Fibroblast of skin of right biceps (primary cell): Measurements from ENCODE around the gene ATOX1.
"Not testable (repeated sequence)": the region's sequence is repeated elsewhere in the genome, so short reads cannot be mapped to it uniquely, and the experiment has no call there.

Experiments used
- DNase-seq: peaks from one replicate; pipeline ENCODE4 v3.0.0-alpha.2; 2013

Gene ATOX1

DNA sequence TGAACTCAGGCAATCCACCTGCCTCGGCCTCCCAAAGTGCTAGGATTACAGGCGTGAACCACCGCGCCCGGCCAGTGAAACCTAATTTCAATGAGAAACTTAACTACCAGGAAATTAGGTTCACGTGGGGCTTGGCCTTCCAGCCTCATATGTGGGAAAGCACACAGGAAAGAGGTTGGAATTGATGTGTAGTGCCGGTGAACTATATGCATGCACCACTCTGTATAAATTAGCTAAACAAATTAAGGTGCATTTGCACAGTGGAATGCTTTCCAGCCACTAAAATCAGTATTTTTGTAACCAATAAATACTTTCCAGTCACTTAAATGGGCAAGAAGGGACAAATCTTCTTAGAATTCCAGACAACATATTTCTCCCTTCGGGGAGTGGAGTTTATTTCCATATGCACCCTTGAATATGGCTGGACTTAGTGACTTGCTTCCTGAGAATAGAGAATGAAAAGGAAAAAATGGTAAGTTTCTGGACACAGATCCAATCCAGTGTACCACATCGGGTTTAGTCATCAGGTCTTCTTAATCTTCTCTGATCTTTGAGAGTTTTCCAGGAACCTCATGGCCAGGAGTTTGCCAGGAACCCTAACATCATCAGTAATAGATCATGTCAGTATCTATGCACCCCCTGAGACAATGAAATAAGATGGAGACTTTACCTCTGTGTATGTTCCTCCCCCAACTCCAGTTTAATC lies 24.9 kb downstream of the ATOX1 start:
- peak; percentile 85 for DNase-seq

DNA sequence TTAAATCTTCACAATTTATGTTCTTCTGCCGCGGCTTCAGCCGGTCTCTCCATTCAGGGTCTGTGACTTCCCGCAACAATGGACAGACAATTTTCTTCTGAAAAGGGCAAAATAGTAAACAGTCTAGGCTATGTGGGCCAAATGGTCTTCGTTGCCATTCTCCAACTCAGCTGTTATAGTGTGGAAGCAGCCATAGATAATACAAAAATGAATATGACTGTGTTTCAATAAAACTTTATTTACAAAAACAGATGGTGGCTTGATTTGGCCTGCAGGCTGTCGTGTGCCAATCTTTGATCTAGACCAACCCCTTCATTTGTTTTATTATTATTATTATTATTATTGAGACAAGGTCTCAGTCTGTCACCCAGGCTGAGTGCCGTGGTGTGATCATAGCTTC lies 28.1 kb downstream of the ATOX1 start:
- DNase-seq, result no peak

DNA sequence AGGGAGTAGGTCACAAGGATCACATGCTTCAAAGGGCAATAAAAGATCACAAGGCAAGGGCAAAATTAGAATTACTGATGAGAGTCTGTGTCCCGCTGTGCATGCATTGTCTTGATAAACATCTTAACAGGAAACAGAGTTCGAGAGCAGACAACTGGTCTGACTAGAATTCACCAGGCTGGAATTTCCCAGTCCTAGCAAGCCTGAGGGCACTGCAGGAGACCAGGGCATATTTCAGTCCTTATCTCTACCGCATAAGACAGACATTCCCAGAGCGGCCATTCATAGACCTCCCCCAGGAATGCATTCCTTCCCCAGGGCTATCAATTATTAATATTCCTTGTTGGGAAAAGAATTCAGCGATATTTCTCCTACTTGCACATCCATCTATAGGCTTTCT lies 28.8 kb downstream of the ATOX1 start:
- DNase-seq, result peak; percentile 17

DNA sequence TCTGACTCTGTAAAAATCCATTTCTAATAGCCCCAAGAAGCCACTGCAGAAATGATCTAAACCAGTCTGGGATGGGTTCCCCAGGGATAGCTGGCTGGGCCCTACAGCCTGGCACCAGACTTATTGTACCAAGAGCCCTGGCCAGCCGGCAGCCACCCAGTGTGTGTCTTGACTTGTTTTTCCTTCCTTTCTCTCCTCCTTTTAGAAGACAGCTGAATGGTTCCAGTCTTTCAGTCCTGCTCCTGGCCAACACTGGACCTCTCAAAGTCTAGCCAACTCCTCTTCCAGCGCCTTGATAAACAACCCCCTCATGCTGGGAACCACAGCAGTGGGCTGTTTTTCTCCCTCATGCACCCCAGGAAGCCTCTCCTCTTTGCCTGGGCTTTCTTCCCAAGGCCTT lies 34.1 kb downstream of the ATOX1 start:
- DNase-seq, result no peak

DNA sequence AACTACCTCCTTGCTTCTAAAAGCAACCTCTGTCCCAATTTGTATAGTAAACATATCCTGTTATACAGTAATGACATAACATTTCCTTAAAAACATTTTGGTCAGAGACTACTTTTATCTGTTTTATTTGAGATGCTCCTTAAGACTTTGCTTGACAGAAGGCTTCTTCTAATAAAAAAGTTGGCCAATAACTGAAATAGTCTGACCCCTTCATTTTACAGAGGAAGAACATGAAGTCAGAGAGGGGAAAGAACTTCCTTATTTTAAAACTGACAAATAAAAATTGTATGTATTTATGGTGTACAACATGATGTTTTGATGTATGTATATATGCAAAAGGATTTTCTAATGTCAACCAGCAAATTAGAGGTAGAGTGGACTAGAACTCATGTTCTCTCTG lies 35.9 kb downstream of the ATOX1 start:
- no peak for DNase-seq

DNA sequence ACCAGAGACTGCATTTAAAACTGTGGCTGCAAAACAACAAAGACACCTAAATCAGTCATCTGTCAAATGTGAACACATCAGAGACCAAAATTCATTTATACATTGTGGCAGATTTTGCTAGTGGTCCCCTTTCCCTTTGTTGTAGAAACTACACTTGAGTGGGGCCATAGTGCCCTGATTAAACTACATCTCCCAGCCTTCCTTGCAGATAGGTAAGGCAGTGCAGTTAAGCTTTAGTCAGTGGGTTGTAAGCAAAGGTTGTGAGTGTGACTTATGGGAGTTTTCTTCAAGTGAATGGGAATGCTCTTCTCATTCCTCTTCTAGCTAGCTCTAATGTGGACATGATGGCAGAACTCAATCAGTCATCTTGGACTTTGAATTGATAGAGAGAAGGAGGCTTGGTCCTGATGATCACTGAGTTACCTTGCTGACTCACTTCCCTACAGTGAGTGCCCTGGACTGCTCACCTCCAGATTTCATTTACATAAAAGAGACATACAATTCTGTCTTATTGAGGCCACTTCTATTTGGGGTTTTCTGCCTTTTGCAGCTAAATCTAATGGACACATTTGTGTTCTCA lies 36.5 kb downstream of the ATOX1 start:
- DNase-seq, result no peak

DNA sequence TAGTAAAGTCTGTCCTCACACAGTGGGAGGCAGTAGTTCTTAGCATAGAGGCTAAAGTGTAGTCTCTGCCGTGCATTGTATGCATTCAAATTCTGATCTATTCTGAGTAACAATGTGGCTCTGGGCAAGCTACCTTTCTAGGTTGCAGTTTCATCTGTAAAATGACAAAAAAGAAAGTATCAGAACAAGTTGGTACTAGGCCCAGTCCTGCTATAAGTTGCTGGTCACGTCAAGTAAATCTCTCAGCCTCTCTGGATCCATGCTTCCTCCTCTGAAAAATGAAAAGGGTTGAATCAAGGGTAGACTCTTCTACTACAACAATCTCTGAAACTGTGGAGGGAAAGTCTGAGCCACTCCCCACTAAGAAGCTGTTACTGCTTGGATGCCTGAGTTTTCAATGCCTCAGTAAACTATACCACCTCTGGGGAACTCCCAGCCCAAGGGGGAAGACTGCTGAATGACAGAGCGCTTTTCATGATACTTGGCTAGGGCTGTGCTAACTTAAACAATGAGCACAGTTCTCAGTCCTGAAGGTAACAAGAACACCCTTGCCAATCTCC lies 37.3 kb downstream of the ATOX1 start:
- DNase-seq, result no peak

DNA sequence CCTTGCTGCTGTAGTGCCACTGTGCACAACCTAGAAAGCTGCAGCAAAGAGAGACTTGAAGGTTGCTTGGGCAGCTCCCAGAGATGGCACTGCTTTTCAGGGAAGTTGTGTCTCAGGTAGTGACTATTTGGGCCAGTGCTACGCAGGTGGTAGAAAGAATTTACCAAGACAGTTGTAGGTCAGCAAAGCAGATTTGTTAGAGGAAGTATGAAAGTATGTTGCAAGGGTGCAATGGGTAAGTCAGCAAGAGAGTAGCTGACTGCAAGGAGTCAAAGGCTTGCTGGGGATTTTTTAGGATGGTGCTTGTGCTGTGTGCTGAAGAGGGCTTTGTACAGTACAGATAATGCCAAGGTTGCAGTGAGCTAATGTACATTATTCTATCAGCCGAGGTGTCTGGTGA lies 38.2 kb downstream of the ATOX1 start:
- DNase-seq, result no peak

DNA sequence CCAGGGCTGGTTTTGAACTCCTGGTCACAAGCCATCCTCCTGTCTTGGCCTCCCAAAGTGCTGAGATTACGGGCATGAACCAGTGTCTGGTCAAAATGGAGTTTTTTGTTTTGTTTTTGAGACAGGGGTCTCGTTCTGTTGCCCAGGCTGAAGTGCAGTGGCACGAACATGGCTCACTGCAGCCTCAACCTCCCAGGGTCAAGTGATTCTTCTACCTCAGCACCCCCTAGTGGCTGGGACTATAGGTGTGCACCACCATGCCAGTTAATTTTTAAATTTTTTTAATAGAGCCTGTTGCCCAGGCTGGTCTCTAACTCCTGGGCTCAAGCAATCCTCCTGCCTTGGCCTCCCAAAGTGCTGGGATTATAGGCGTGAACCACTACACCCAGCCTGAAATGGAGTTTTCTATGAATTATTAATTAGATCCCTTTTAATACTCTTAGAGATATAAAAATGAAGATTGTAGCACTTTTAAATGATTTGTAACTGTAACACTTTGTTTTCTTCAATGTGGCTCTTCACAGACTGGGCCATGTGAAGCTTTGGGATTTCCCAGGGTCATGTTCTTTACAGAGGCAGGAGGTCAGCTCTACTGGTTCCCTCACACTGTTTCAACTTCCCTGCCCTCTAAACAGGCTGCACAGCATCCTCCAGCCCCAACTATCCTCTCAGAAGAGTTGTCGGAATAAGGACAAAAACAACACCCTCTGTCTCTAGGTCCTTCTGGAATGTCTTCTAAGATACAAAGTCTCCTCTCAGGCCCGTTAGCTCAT lies 39.0 kb downstream of the ATOX1 start:
- DNase-seq, result peak; percentile 62

DNA sequence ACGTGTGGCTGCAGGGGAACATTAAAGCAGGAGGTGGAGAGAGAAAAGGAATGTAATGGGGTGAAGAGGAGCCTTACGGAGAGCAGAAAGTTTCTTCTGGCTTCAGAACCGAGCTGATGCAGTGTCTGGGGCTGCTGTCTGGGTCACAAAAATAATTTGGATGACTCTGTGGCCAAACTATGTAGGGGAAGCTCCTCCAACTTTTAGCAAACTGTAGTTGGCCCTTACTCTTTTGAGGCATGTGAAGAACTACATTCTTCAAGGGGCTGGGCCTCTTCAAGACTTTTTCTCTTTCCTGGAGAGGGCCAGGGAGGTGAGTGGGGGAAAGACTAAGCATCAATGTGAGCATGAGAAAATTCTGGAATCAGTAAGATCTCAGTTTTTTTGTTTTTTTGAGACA lies 39.8 kb downstream of the ATOX1 start:
- peak; percentile 94 for DNase-seq

DNA sequence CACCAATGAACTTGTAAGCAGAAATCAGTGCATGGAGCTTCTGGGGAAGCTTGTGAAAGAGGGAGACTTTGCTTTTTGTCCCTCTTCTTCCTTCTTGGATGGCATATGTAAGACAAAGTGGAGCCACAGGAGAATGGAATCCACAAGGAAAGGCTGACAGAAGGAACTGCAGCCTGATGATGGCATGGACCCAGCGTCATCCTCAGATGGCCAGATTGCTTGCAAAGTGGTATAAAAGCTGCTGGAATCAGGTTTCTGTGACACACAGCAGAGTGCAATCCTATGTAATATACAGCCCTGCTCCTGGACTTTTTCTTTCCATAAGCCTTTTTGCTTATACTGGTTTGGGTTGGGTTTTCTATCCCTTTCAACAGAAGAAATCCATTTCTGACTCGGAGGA lies 40.3 kb downstream of the ATOX1 start:
- DNase-seq, result peak; percentile 78

DNA sequence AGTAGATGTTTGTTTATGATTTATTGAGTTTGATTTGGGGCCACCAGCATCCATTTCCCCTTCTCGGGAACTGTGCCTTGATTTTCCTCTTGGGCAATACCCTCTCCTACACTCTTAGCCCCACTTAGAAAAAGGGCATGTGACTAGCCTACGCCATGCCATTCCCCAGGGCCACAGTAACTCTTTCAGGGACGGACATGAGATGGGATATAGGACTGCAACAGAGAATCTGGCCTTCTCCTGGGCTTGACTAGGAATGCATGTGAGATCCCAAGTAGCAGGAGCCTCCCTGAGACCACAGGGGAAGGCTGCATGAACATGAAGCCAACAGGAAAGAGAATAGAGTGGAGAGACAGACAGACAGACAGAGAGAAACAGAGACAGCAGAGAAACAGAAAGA lies 41.0 kb downstream of the ATOX1 start:
- no peak for DNase-seq

DNA sequence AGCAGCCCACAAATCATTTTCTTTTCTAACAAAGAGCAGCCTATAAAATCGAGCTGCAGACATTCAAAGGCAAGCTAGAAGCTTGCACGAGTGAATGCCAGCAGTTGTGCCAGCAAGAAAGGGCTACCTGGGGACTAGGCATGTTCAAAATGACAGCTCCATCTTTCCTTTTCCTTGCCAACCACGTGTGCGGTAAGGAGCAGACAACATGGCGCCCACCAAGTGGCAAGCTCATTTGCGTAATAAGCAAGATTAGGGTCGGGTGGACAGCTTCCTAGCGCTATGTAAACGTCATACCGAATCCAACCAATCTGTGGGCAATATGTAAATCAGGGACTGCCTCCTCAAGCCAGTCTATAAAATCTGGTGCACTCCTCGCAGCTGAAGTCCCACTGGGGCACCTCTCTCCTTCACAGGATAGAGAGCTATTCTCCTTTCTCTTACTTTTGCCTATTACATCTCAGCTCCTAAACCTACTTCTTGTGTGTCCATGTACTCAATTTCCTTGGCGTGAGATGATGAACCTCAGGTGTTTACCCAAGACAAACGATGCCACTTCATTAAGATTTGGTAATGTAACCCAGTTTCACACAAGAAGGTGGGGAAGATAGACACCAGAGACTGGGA lies 49.2 kb downstream of the ATOX1 start:
- no peak for DNase-seq

DNA sequence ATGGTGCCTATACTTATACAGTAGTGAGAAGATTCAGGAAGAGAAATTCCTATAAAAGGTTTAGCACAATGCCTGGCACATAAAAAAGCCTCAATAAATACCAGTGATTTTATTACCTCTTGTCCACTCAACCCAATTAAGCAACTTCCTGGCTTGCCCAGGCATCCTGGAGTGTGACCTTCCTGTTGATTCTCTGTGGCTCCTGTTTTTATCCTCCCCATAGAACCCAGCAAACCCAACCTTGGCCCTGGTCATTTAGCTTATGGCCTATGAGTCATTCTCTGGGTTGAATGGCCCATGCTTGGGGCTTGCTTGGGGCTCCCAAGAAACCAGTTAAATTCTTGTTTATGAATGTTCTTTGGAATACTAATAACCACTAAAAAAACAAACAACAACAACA lies 50.3 kb downstream of the ATOX1 start:
- no peak for DNase-seq

DNA sequence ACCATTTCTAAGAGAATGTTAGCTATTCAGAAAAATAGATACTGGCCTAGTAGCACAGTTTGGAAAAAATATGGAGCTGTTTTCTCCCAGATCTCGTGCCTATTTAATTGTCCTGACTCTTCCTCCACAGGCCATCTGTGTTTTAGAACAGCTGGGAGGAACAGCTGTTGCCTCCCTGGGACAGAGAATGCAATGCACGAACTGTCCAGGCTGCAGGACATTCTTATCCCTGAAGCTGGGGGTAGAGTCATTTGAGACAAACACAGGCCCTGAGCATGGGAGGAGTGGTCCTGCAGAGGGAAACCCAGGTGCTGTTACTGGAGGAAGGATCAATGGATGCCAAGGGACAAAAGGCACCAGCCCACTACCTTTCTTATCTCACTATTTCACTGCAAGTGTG lies 50.9 kb downstream of the ATOX1 start:
- no peak for DNase-seq

DNA sequence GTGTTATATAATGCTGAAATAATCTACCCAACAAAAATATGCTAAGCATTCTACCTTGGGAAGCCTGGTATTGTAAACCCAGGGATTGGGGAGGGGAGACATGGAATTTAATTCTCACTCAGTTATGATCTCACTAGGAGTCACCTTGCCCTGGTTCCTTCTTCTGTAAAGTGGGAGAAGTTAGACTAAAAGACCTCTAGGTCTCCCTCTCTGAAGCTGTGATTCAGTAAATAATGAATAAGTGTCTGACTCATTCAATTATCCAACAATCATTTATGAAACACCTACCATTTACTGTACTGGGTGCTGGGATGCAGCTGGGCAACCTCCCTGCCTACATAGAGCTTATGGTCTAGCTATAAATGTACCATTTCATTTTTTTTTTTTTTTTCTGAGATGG lies 51.5 kb downstream of the ATOX1 start:
- DNase-seq, result peak; percentile 69

DNA sequence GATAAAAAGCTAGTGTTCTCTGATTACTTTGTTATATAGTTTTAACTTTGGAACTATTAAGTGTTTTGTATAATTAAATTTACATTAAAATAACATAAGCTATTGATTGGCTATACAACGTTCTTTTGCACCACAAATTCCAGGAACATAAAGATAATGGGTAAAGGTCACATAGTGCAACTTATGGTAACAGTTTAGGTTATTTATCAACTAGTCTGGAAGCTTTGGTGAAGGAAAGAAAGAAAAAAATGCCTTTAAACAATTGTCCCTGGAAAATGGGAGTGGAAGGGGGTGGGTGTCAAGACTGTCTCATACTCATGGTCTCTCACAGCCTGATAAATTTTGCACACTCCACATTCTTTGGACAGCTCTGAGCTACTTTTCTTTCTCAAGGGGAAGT lies 54.7 kb downstream of the ATOX1 start:
- no peak for DNase-seq

DNA sequence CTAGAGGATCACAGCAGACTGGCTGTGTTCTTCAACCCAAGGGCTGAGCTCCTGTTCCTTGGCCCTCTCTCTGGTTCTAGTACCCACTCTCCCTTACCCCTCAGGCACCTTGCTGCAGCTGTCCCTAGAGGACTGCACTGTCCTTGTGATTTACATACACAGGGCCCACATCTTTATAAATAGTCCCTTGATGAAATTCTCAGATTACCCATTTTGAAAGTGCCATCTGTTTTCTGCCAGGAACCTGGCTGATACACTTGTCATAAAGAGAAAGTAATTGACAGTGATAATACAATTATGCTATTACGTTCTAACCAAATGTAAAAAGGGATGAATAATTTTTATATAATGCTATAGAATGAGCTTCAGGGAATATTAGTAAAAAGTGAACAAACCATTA lies 55.2 kb downstream of the ATOX1 start:
- DNase-seq, result no peak

DNA sequence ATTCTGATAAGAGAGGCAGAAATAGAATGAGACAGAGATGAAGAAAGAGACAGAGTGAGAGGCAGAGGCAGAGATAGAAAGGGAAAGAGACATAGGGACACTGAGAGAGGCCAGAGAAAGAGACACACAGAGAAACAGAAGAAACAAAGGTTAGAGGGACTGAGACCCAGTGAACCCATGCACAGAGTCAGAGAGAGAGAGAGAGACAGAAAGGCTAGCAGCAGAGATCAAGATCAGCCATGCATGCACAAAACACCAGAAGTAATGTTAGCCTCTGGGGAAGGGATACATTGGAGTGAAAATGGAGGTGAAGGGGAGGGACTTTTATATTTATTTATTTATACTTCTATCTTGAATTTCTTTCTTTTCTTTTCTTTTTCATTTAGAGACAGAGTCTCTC lies 57.6 kb downstream of the ATOX1 start:
- DNase-seq, result no peak

DNA sequence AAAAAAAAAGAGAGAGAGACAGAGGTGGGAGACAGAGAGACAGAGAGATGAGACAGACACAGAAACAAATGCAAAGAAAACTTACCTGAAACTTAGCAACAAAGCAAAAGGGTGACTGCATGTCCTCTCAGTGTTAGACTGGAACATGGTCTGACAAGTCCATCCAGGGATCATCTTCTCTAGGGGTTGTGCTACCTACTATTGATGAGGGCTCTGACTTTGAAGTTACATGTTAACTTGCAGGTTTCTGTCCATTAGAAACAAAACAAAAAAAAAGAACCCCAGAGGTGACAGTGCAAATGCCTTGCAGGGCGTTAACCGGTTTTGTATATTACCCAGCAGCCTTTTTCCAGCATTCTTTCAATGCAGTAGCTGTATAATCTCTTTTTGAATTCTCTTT lies 58.1 kb downstream of the ATOX1 start:
- no peak for DNase-seq

DNA sequence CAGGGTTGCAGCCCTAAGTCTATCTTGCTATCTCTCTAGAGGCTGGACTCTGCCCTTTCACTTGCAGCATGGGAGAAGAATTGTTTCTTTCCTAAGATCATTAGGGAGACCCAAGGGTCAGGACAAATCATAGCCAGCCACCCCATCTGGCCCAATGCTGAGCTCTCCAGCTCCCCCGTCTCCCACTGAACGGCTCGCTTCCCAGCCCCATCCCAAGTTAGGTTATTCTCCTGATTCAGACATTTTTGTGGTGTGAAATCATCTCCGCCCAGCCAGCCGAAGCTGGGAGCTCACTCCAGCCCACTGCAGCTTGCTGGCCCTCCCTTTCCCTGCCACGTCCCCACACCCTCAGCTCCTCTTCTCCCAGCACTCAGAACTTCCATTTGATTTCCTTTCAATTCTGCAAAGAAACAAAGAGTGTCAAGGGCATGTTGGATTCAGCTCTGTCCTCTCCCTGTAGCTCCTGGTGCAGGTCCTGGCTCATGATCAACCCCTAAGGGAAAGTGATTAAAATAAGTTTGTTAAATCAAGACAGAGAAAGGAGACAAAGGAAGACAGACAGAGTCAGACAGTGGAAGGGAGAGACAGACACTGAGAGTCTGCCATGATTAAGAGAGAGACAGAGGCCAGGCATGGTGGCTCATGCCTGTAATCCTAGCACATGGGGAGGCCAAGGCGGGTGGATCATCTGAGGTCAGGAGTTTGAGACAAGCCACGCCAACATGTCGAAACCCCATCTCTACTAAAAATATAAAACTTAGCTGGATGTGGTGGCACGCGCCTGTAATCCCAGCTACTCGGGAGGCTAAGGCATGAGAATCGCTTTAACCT lies 59.1 kb downstream of the ATOX1 start:
- peak; percentile 99 for DNase-seq

DNA sequence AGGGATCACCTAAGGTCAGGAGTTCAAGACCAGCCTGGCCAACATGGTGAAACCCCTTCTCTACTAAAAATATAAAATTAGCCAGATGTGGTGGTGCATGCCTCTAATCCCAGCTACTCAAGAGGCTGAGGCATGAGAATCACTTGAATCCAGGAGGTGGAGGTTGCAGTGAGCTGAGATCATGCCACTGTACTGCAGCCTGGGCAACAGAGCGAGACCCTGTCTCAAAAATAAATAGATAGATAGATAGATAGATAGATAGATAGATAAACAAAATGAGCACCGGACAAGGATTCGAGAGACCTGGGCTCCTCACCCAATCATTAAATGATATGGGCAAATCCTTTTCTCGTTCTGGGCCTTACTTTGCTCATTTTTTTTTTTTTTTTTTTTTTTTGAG lies 60.4 kb downstream of the ATOX1 start:
- DNase-seq, result not testable (repeated sequence)

DNA sequence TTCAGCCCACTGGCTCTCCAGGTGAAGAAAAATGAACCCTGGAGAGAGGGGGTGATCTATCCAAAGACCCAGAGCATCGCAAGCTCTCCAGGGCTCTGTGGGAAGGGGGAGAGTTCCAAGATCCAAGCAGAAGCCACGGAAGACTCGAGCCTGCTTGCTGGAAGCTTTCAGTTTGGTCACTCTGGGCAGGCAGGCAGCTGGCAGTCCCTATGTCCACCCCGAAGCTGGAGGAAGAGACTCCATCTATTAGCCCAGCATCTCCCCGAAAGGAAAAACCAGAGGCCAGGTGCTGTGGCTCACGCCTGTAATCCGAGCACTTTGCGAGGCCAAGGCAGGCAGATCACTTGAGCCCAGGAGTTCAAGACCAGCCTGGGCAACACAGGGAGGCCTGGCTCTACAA lies 61.0 kb downstream of the ATOX1 start:
- DNase-seq, result no peak
